Stimulated activated CD4-positive, alpha-beta T cell treated with anti-CD3 and anti-CD28 coated beads, Interleukin-15, amount 100 ng/mL, for 48 hours (primary cell): ENCODE measurements around the gene NOC3L.
A peak's percentile ranks its signal among the peaks of the same experiment; 100 is the strongest.
"Not testable (repeated sequence)": the region's sequence is repeated elsewhere in the genome, so short reads cannot be mapped to it uniquely, and the experiment has no call there.

Experiments used
- DNase-seq, 2 donors: peaks; one replicate each; pipeline ENCODE4 v3.0.0-alpha.2; 2020; ENCODE audit warnings: low read depth in 2 of 2

Gene NOC3L

DNA sequence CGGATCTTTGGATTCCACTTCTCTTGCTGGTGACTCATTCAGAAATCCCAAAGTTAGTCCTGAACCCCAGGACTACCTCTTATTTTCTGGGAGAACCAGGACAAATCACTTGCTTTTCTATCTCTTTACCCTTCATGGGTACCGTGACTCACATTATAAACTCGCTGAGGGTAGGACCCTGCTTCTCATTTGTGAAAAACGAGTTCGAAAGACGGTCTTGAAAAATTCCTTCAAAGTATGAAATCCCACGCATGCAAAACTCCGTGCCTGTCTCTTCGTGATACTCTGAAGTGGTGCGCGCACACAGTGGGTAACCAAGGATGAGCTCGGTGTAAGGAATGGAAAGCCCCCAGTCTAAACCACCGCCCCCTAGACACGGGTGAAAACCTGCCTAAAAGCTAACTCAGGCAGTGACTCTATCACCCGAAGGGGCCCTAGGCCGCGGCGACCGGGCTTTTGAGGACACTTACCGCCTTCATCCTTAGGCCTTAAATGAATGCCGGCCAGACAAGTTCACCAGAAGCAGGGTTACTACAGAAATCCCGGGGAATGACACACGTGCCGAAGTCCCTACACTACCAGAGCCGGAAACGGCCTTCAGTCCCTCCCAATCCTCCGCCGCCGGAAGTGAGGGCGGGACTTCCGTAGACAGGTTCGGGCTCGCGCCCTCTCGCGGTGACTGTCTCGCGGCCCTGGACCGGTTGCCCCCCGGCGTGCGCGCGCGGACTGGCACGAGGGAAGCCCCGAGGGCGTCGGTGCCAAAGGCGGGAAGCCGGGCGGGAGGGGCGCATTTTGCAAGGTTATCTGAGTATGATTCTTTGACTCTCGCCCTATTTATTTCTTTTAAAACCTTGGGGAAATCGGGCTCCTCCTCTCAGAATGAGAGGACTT lies at the start of gene NOC3L:
TSS of gene NOC3L (minus strand) at position 580 of the 891 bp plus-strand sequence. CDS start at position 479, 101 bp downstream.
- peak; percentile 92 to 94 for DNase-seq

DNA sequence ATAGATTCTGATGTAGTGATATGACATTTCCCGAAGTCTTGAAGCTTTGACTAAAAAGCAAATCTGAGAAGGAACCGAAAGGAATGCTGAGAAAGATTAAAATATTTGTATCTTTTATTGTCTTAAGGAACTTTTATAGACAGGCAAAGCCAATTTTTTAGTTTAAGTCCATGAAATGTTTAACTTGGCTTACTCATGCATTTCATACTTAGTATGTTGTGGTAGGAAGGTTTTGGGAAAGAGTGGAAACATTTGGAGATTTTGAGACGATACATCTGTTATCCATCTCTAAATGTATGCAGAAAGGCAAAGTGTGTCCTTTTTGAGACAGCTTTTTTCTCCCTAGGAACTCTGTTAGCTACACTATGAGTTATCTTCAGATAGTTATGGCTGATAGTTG lies 49.7 kb upstream of the NOC3L start:
- DNase-seq = no peak

DNA sequence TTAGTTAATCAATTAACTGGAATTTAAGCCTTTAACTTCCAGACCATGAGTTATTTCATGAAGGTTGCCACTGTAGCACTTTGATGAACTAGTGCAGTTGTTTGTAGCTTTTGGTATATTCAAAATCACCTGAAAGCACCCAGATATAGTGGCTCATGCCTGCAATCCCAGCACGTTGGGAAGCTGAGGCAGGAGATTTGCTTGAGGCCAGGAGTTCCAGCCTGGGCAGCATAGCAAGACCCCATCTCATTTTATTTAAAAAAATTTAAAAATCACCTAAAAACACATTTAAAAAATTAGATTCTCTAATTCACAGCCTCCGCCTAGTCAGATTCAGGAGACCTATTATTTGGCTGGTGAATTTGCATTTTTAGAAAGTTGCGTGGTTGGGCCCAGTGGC lies 48.6 kb upstream of the NOC3L start:
- DNase-seq = no peak

DNA sequence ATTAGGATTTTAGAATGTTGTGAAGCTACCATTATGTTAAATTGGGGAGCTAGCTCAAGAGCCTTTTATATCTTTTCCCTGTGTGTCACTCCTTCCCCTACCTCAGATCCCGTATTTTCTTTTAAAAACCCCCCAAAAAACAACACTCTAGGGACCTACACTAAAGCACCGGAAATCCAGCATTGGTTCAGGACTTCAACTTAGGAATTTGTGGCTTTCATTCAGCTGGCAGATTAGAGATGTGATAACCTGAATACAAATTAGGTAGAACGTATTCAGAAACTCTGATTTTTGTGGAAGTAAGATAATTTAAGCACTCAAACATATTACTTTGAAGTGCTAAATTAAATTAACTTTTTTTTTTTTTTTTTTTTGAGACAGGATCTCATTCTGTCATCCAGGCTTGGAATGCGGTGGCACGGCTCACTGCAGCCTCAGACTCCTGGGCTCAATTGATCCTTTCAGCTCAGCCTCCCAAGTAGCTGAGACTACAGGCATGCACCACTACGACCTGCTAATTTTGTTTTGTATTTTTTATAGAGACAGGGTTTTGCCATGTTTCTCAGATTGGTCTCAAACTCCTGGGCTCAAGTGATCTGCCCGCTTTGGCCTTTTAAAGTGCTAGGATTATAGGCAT lies 46.4 kb upstream of the NOC3L start:
- no peak for DNase-seq

DNA sequence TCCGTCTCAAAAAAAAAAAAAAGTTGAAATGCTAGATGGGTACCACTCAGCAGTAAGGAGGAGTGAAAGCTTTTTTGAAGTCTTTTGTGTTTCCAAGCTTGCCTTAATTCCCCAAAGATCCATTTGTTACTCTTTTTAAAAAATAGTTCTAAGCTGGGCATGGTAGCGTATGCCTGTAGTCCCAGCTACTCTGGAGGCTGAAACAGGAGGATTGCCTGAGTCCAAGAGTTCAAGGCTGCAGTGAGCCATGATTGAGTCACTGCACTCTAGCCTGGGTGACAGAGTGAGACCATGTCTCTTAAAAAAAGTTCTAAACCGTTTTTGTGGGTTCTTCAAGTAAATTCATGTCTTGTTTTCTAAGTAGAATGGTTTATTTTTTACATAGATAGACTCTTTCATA lies 44.9 kb upstream of the NOC3L start:
- DNase-seq = no peak

- DNase-seq = no peak
Observed at GRCh38 chr10:94405406-94405805, 42.7 kb upstream of the NOC3L start.

DNA sequence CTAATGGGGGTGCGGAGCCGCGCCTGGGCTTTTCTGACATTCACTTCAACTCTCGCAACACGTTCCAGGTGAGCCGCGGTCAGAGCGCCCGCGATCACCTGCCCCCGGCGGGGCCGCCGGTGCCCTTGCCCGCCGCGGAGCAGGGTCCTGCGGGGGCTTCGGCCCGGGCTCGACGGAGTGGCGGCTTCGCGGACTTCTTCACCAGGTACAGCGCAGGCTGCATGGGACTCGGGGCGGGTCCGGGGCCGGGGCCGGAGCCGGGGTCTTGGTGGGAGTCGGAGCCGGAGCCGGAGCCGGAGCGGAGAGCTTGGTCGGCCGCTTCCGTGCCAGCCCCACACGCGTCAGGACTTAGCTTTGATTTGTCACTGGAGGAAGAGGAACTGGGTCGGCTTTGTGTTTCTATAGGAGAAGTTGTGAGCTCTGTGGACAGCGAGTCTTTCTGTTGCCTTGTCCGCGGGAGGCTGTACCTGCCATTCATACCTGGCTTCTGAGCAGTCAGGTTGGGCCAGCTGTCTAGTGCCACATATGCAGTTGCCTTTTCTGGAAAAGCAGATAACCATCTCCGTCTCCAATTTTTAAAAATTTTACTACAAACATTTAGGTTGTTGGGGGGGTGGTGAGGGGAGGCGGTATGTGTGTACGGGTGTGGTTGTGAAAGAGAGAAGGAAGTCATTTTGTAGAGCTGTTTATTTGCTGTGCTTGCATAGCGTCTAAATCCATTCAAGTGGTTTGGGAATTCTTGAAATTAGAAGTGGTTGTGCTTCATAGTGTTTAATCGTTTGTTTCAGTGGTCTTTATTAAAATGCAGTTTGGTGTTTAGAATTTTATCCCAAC lies 40.9 kb upstream of the NOC3L start:
- no peak for DNase-seq

DNA sequence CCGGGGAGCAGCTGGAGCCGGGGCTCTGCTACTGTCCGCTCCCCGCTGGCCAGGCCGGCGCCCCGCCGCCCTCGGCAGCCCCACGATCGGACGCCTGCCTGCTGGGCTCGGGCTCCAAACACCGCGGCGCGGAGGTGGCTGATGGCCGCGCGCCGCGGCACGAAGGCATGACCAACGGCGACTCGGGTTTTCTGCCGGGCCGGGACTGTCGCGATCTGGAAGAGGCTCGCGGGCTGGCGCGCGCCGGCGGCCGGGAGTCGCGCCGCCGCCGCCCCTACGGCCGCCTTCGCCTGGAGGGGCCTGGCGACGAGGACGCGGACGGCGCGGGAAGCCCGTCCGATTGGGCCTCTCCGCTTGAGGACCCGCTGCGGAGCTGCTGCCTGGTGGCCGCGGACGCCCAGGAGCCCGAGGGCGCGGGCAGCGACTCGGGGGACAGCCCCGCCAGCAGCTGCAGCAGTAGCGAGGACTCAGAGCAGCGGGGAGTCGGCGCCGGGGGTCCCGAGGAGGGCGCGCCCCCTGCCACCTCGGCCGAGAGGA lies 40.2 kb upstream of the NOC3L start:
- no peak for DNase-seq

DNA sequence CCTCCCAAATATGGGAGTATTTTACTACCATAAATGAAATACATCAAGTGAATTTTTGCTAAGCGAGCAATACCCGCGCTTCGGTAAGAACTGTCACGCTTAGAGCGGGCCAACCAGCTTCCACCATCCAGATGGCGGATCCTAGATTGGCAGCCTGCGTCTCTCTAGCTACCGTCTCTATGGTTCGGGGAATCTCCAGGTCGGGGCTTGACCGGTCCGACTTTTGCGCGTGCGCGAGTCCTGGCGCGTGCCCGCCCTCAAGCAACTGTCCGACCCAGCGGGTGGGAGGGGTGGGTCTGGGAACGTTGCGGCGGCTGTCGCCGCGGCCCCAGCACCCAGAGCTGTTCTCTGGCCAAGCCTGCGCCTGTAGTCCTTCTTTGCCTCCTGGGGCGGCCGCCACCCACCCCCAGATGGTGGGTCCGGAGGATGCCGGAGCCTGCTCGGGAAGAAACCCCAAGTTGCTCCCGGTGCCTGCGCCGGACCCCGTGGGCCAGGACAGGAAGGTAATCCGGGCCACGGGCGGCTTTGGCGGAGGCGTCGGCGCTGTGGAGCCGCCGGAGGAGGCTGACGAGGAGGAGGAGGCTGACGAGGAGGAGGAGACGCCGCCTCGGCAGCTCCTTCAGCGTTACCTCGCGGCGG lies 39.6 kb upstream of the NOC3L start, which contains the start of gene TBC1D12:
TSS of gene TBC1D12 (plus strand) at position 338 of the 639 bp plus-strand sequence. CDS start at position 411, 73 bp downstream.
- no peak for DNase-seq

- DNase-seq = no peak
Observed at GRCh38 chr10:94398762-94399161, 36.0 kb upstream of the NOC3L start.

GRCh38 chr10:94397549-94398370 lies 35.0 kb upstream of the NOC3L start:
- no peak for DNase-seq

GRCh38 chr10:94392117-94392516 lies 29.4 kb upstream of the NOC3L start:
- not testable (repeated sequence) for DNase-seq

DNA sequence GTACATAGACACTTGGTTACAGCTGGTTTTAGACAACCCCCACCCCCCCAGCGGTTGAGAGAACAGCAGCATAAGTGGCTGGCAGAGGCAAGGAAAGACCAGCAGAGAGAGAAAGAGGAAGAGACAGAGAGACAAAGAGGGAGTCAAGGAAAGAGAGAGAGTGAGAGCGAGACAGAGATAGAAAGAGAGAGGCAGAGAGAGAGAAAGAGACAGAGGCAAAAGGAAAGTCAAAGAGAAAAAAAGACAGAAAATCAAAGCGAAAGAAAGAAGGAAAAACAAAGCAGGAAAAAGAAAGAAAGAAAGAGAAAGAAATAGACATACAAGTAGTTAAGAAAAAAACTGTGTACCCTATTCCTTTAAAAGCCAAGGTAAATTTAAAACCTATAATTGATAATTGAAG lies 23.0 kb upstream of the NOC3L start:
- DNase-seq = not testable (repeated sequence)

- DNase-seq = no peak
Observed at GRCh38 chr10:94383530-94383929, 20.8 kb upstream of the NOC3L start.

DNA sequence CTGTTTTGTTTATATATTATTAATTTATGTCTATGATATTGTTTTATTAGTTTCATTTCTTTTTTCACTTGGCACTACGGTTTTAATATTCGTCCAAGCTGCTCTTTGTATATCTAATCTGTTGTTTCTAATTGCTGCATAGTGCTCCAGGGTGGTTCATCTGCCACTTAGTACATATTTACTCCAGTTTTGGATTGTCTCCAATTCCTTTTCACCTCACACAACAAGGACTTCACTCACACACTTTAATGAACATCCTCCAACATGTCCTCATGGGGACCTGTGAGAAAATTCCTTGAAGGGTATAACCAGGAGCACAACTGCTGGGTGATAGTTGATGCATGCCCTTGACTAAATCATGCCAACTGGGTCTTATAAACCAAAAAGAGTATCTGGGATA lies 14.1 kb upstream of the NOC3L start:
- no peak for DNase-seq

- DNase-seq = no peak
Observed at GRCh38 chr10:94375374-94375773, 12.6 kb upstream of the NOC3L start.

- no peak for DNase-seq
Observed at GRCh38 chr10:94370501-94370900, 7.8 kb upstream of the NOC3L start.

DNA sequence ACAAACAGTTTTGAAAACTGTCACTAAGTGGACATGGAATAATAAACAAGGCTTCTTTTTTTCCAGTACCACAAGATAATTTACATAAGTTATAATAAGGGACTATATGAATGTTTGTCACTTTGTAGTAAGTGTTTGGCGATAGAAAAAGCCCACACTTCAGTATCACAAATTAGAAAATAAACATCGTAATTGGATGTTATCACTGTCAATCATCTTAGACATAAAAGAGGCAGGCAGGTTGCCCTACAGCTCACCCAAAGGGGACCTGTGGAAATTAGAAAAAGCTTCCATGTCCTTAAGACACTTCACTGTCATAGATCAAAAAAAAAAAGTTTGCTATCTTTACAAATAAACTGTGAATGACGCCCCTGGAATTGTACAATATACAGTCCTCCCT lies 3.6 kb upstream of the NOC3L start:
- DNase-seq = no peak

GRCh38 chr10:94364482-94364881 lies 1.7 kb upstream of the NOC3L start:
- no peak for DNase-seq

- no peak for DNase-seq
Observed at GRCh38 chr10:94363251-94363565, 469 bp upstream of the NOC3L start.
